Activated gamma-delta T cell treated with anti-CD3 and anti-CD28 coated beads, Interleukin-2, amount 50 U/mL, for 16 hours (primary cell): ENCODE measurements around the gene RIPOR3.
"Not testable (repeated sequence)": the region's sequence is repeated elsewhere in the genome, so short reads cannot be mapped to it uniquely, and the experiment has no call there.

Experiments used
- DNase-seq: peaks from one replicate; pipeline ENCODE4 v3.0.0-alpha.2; 2020; ENCODE audit warnings: low read depth

RIPOR3 gene

GRCh38 chr20:50554694-50555579, 136.4 kb downstream of the RIPOR3 start:
- DNase-seq: no peak

GRCh38 chr20:50552979-50553378, 138.4 kb downstream of the RIPOR3 start:
- no peak for DNase-seq

GRCh38 chr20:50551288-50551687, 140.1 kb downstream of the RIPOR3 start:
- no peak for DNase-seq

GRCh38 chr20:50550531-50550930, 140.8 kb downstream of the RIPOR3 start:
- no peak for DNase-seq

- DNase-seq: no peak
Observed at GRCh38 chr20:50548396-50548795, 142.9 kb downstream of the RIPOR3 start.

GRCh38 chr20:50547964-50548363, 143.4 kb downstream of the RIPOR3 start:
- DNase-seq: no peak

- no peak for DNase-seq
Observed at GRCh38 chr20:50546729-50547314, 144.5 kb downstream of the RIPOR3 start.

GRCh38 chr20:50545126-50545525, 146.2 kb downstream of the RIPOR3 start:
- DNase-seq: no peak

GRCh38 chr20:50543326-50543725, 148.0 kb downstream of the RIPOR3 start:
- no peak for DNase-seq

GRCh38 chr20:50541606-50542041, 149.7 kb downstream of the RIPOR3 start:
- no peak for DNase-seq

- no peak for DNase-seq
Observed at GRCh38 chr20:50540620-50541605, 150.4 kb downstream of the RIPOR3 start.

GRCh38 chr20:50539798-50540197, 151.5 kb downstream of the RIPOR3 start:
- not testable (repeated sequence) for DNase-seq

GRCh38 chr20:50538276-50538675, 153.1 kb downstream of the RIPOR3 start:
- DNase-seq: no peak

GRCh38 chr20:50537546-50538201, 153.7 kb downstream of the RIPOR3 start:
- no peak for DNase-seq

GRCh38 chr20:50536333-50536732, 155.0 kb downstream of the RIPOR3 start:
- no peak for DNase-seq
